ENCODE data around the gene DOK7. TPM values are rescaled to one million over a fixed set of nuclear protein-coding genes. Genes with fewer than 3 reads are reported as not detected.

The DOK7 gene
- total and polyA plus RNA-seq, 9 donors, result 11.4 to 23.9 (median 17.6) TPM

DNA sequence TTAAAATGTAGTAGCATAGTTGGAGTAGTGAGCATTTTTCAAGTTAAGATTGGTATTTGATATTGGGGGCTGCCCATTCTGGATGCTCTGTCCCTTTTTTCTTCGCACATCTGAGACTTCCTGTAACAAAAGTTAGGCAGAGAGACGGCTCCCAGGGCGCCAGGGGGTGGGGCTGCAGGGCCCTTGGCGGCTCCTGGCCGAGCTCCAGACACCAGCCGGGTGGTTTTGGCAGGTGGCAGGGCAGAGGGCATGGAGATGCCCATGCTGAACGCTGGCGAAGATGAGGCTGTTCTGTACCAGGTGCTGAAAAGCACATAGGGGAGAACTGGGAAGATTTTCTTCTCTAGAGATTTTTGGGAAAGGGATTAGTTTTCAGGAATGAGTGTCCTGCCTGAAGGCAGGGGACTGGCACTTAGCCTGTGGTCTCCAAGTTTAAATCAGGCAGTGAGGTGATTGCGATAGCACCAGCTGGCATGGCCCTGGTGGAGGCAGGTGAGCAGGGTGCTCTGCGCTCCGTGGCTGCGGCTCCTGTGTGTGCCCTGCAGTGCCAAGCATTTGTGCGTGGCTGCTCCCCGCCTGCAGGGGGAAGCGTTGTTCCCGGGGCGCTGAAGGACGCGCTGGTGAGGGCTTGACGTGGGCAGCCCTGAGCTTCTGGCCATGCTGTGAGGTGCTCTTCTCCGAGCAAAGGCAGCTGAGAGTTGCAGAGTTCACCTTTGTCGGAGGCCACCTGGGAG is 44.9 kb upstream of the DOK7 start:
- H3K27ac ChIP-seq (ENCODE audit: low read length), result no peak overlapping the region
- WGBS (ENCODE audit: insufficient coverage), result 90% methylated on average over 19 of the region's 22 CpGs
- no peaks in the 10 kb centered on the region for H3K27me3 ChIP-seq (ENCODE audit: control insufficient read depth, insufficient read depth, low read length)
- peaks cover 50% of the 10 kb centered on the region for H3K36me3 ChIP-seq (ENCODE audit: control insufficient read depth, insufficient read depth, low read length)
- H3K4me3 ChIP-seq (ENCODE audit: low read length), result no peak overlapping the region
- H3K4me1 ChIP-seq (ENCODE audit: control insufficient read depth, insufficient read depth, low read length), result peaks cover 13% of the 10 kb centered on the region
- no peaks in the 10 kb centered on the region for H3K9me3 ChIP-seq (replicated peaks; ENCODE audit: control insufficient read depth, low read depth, low read length)
- DNase-seq, result no peak

DNA sequence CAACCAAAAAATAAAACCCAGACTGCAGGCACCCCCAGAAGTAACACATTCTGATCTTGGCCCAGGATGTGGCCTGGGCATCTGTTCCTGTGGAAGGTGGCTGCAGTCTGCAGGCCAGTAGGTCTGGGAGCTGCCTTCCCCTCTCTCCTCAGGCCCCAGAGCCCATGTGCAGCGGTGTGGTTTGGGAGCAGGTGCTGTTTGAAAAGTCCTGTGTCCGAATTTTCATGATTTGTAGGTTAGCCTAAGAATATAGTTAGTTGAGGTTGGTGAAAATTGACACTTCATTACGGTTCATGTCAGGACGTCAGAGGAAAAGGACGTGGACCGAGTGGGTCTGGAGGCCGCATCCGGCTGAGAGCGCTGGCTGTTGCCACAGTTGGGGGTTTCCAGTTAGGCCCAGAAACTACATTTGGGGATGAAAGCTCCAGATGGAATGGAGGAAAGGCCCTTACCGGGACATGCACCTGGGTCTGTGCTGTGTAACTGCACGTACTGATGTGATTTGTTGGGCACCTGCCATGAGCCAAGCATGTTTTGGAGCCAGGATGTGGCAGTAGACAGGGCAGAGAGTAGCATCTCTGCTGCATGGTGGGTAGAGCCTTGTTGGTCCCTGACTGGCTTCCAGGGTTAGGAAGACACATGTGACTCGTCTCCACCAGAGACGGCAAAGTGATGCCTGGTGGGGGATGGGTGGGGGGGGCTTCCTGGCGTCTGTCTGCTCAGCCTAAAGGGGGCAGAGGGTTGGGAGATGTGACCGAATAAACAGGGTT is 43.1 kb upstream of the DOK7 start:
- Histone ChIP-seq H3K4me1 (ENCODE audit: control insufficient read depth, insufficient read depth, low read length) (peaks cover 15% of the 10 kb centered on the region), H3K9me3 (replicated peaks; ENCODE audit: control insufficient read depth, low read depth, low read length) (no peaks in the 10 kb centered on the region), H3K4me3 (ENCODE audit: low read length) (no peak overlapping the region), H3K36me3 (ENCODE audit: control insufficient read depth, insufficient read depth, low read length) (peaks cover 69% of the 10 kb centered on the region), H3K27ac (ENCODE audit: low read length) (no peak overlapping the region), H3K27me3 (ENCODE audit: control insufficient read depth, insufficient read depth, low read length) (no peaks in the 10 kb centered on the region)
- DNase-seq, result no peak
- 80% methylated on average over 12 of the region's 15 CpGs for WGBS (ENCODE audit: insufficient coverage)

DNA sequence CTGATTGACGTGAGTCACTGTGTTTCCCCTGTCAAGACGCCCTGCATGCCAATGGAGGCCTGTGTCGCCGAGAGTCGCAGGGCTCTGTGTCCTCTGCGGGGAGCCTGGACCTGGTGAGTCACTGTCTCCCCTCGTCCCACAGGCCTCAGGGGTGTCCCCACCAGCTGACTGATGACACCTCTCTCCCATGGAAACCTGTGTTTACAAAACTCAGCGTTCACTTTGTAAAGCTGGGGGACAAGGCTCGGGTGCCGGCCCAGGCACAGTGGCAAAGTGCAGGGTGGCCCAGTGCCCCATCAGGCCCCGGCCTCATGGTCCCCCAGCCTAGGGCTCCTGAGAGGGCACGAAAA is 42.5 kb upstream of the DOK7 start:
- WGBS (ENCODE audit: insufficient coverage), result 89% methylated on average over 11 of the region's 12 CpGs
- DNase-seq, result no peak
- Histone ChIP-seq H3K27ac (ENCODE audit: low read length) (no peak overlapping the region), H3K4me3 (ENCODE audit: low read length) (no peak overlapping the region), H3K36me3 (ENCODE audit: control insufficient read depth, insufficient read depth, low read length) (peaks cover 69% of the 10 kb centered on the region), H3K4me1 (ENCODE audit: control insufficient read depth, insufficient read depth, low read length) (peaks cover 16% of the 10 kb centered on the region), H3K9me3 (replicated peaks; ENCODE audit: control insufficient read depth, low read depth, low read length) (no peaks in the 10 kb centered on the region), H3K27me3 (ENCODE audit: control insufficient read depth, insufficient read depth, low read length) (no peaks in the 10 kb centered on the region)

DNA sequence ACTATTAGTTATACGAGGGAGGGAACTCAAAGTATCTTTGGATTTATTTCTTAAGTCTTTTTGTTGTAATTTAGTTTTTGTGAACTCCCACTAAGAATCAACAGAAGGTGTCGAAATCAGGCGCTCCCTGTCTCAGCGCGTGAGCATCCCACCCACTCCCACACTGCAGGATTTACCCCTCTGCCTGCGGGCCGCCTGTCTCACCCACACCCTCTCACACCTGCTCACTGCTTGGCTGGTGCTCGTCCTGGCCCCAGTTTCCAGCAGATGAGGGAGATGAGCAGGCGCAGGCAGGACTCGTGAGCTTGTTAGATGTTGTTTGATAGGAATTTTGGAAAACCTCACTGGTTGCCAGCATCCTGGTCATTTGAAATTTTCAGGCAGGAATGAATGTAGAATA is 42.1 kb upstream of the DOK7 start:
- Histone ChIP-seq H3K4me1 (ENCODE audit: control insufficient read depth, insufficient read depth, low read length) (peaks cover 13% of the 10 kb centered on the region), H3K36me3 (ENCODE audit: control insufficient read depth, insufficient read depth, low read length) (peaks cover 67% of the 10 kb centered on the region), H3K4me3 (ENCODE audit: low read length) (no peak overlapping the region), H3K27me3 (ENCODE audit: control insufficient read depth, insufficient read depth, low read length) (no peaks in the 10 kb centered on the region), H3K9me3 (replicated peaks; ENCODE audit: control insufficient read depth, low read depth, low read length) (no peaks in the 10 kb centered on the region), H3K27ac (ENCODE audit: low read length) (no peak overlapping the region)
- DNase-seq, result no peak
- 85% methylated on average over 4 of the region's 10 CpGs for WGBS (ENCODE audit: insufficient coverage)

DNA sequence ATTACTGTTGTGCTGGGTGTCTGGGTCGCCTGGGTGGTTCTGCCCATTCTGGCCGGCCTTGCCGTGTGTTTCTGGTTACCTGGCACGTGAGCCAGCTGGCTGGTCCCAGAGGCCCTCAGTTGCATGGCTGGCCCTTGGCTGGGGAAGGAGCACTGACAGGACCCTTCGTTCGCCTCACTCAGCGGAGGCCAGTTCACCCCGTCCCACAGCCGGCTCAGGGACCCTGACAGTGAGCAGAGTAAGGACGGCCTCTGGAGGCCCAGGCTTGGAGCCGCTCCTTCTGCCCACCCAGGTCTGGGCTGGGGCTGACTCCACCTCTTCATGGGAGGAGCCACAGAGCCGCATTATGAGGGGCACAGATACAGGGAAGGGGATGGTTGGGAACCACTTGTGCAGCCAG is 41.6 kb upstream of the DOK7 start:
- 66% methylated on average over 6 of the region's 12 CpGs for WGBS (ENCODE audit: insufficient coverage)
- no peak overlapping the region for H3K4me3 ChIP-seq (ENCODE audit: low read length)
- H3K9me3 ChIP-seq (replicated peaks; ENCODE audit: control insufficient read depth, low read depth, low read length), result no peaks in the 10 kb centered on the region
- H3K4me1 ChIP-seq (ENCODE audit: control insufficient read depth, insufficient read depth, low read length), result peaks cover 10% of the 10 kb centered on the region
- no peak for DNase-seq
- peaks cover 65% of the 10 kb centered on the region for H3K36me3 ChIP-seq (ENCODE audit: control insufficient read depth, insufficient read depth, low read length)
- H3K27ac ChIP-seq (ENCODE audit: low read length), result no peak overlapping the region
- no peaks in the 10 kb centered on the region for H3K27me3 ChIP-seq (ENCODE audit: control insufficient read depth, insufficient read depth, low read length)

DNA sequence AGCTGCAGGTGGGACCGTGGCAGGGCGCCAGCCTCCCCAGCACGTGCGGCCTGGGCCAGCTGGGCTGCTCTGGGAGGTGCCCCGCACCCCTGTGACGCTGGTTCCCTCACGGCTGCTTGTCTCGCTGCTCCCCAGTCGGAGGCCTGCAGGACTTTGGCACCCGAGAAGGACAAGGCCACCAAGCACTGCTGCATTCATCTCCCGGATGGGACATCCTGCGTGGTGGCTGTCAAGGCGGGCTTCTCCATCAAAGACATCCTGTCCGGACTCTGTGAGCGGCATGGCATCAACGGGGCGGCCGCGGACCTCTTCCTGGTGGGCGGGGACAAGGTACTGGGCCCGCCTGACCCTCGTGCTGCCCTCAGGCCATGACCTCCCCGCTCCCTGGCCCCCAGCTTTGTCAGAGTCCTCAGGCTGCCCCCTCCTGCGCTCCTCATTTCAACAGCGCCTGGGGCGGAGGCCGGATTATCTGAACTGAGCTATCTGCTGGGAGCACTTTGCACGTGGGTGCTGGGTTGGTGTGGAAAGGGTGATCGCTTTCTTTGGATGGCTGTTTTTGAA is 40.8 kb upstream of the DOK7 start:
- Histone ChIP-seq H3K27me3 (ENCODE audit: control insufficient read depth, insufficient read depth, low read length) (no peaks in the 10 kb centered on the region), H3K36me3 (ENCODE audit: control insufficient read depth, insufficient read depth, low read length) (peaks cover 66% of the 10 kb centered on the region), H3K9me3 (replicated peaks; ENCODE audit: control insufficient read depth, low read depth, low read length) (no peaks in the 10 kb centered on the region), H3K27ac (ENCODE audit: low read length) (no peak overlapping the region), H3K4me3 (ENCODE audit: low read length) (no peak overlapping the region), H3K4me1 (ENCODE audit: control insufficient read depth, insufficient read depth, low read length) (peaks cover 10% of the 10 kb centered on the region)
- DNase-seq, result no peak
- 79% methylated on average over 29 of the region's 29 CpGs for WGBS (ENCODE audit: insufficient coverage)

DNA sequence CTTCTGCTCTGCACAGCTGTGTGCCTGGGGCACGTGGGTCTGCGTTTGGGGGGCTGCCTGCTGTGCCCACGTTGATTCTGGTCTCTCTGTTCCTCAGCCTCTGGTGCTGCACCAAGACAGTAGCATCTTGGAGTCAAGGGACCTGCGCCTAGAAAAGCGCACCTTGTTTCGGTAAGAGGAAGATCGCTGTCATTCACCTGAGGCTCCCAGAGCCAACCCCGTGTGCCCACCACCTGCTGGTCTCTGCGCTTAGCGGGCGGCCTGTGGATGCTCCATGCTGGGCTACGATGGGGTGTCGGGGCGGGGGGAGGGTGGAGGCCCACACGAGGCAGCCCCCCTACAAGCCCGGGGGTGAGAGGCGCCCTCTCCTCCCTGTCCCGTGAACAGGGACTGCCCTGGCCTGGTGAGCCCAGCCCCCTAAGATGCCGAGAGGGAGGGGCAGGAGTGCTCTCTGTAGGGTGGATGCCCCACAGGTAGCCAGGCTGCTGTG is 40.3 kb upstream of the DOK7 start:
- 93% methylated on average over 17 of the region's 19 CpGs for WGBS (ENCODE audit: insufficient coverage)
- Histone ChIP-seq H3K27me3 (ENCODE audit: control insufficient read depth, insufficient read depth, low read length) (no peaks in the 10 kb centered on the region), H3K4me3 (ENCODE audit: low read length) (no peak overlapping the region), H3K9me3 (replicated peaks; ENCODE audit: control insufficient read depth, low read depth, low read length) (no peaks in the 10 kb centered on the region), H3K4me1 (ENCODE audit: control insufficient read depth, insufficient read depth, low read length) (peaks cover 10% of the 10 kb centered on the region), H3K27ac (ENCODE audit: low read length) (no peak overlapping the region), H3K36me3 (ENCODE audit: control insufficient read depth, insufficient read depth, low read length) (peaks cover 65% of the 10 kb centered on the region)
- DNase-seq, result no peak

DNA sequence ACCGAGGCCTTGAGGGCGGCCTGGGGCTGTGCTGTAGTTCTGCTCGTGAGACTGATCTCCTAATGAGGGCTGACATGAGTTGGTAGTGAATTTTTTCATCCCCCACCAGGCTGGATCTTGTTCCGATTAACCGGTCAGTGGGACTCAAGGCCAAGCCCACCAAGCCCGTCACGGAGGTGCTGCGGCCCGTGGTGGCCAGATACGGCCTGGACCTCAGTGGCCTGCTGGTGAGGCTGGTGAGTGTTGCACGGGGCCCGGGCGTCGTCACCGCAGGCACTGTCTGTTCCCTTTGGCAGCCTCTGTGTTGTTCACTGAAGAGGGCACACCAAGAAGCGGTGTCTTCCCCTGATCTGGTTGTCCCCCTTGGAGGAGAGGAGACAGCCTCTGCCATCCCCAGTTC is 39.7 kb upstream of the DOK7 start:
- H3K4me1 ChIP-seq (ENCODE audit: control insufficient read depth, insufficient read depth, low read length), result peaks cover 10% of the 10 kb centered on the region
- no peak for DNase-seq
- no peaks in the 10 kb centered on the region for H3K27me3 ChIP-seq (ENCODE audit: control insufficient read depth, insufficient read depth, low read length)
- no peak overlapping the region for H3K4me3 ChIP-seq (ENCODE audit: low read length)
- peaks cover 64% of the 10 kb centered on the region for H3K36me3 ChIP-seq (ENCODE audit: control insufficient read depth, insufficient read depth, low read length)
- 96% methylated on average over 14 of the region's 16 CpGs for WGBS (ENCODE audit: insufficient coverage)
- no peak overlapping the region for H3K27ac ChIP-seq (ENCODE audit: low read length)
- H3K9me3 ChIP-seq (replicated peaks; ENCODE audit: control insufficient read depth, low read depth, low read length), result no peaks in the 10 kb centered on the region

DNA sequence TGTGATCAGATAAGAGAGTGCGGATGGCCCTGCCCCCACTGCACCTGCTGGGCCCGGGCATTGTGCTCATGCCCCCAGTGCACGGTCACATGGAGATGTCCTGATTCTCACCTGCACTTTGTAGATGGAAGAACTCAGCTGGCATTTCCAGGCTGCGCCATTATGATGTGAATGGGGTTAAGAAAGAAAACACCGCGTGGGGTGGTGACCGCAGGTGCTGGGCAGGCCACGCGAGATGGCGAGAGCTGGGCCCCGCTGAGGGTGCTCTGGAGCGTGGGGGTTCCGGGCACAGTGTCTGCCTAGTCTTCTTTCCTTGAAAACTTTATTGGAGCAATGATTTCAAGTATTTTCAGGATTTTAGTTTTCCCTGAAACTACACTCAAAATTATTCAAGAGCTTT is 39.2 kb upstream of the DOK7 start:
- H3K4me1 ChIP-seq (ENCODE audit: control insufficient read depth, insufficient read depth, low read length), result peaks cover 11% of the 10 kb centered on the region
- peaks cover 68% of the 10 kb centered on the region for H3K36me3 ChIP-seq (ENCODE audit: control insufficient read depth, insufficient read depth, low read length)
- 96% methylated on average over 12 of the region's 13 CpGs for WGBS (ENCODE audit: insufficient coverage)

DNA sequence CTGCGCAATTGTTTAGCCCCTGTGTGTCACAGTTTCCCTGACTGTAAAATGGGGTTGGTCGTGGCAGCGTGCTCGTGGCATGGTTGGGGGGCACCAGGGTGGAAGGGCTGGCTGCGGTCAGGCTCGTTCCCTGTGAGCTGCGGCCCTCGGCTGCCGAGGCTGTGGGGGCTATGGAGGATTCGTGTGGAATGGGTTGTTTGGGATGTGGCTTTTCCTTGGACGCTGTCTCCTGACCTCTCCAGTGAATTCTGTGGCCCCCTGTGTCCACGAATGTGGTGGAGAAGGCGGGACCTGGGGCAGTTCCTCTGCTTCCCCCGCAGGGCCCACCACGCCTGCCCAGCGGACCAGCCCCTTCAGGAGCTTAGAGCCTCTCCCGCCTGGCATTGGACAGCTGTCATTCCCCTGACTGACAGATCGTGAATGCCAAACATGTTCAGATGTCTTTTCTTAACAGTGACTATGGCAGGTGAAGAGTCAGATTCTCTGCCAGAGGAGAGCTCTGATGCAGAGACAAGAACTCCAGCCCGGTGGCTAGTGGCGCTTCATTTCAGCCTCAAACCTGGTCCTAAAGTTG is 38.5 kb upstream of the DOK7 start:
- Histone ChIP-seq H3K4me3 (ENCODE audit: low read length) (no peak overlapping the region), H3K36me3 (ENCODE audit: control insufficient read depth, insufficient read depth, low read length) (peaks cover 71% of the 10 kb centered on the region), H3K4me1 (ENCODE audit: control insufficient read depth, insufficient read depth, low read length) (peaks cover 13% of the 10 kb centered on the region), H3K27ac (ENCODE audit: low read length) (no peak overlapping the region), H3K27me3 (ENCODE audit: control insufficient read depth, insufficient read depth, low read length) (no peaks in the 10 kb centered on the region), H3K9me3 (replicated peaks; ENCODE audit: control insufficient read depth, low read depth, low read length) (no peaks in the 10 kb centered on the region)
- no peak for DNase-seq
- WGBS (ENCODE audit: insufficient coverage), result 90% methylated on average over 20 of the region's 20 CpGs

More for the DNA sequence above, 39.2 kb upstream of the DOK7 start:
- no peak overlapping the region for H3K4me3 ChIP-seq (ENCODE audit: low read length)
- DNase-seq, result no peak
- H3K27ac ChIP-seq (ENCODE audit: low read length), result no peak overlapping the region
- H3K27me3 ChIP-seq (ENCODE audit: control insufficient read depth, insufficient read depth, low read length), result no peaks in the 10 kb centered on the region
- no peaks in the 10 kb centered on the region for H3K9me3 ChIP-seq (replicated peaks; ENCODE audit: control insufficient read depth, low read depth, low read length)

Measured in muscle of leg (tissue), 11 donors.